ENCODE results near the gene ISM1. TPM values are rescaled to one million over a fixed set of nuclear protein-coding genes. Genes with fewer than 3 reads are reported as not detected.

ISM1 gene
- total and polyA plus RNA-seq, 10 donors, result 0.46 to 19.5 (median 10.6) TPM

DNA sequence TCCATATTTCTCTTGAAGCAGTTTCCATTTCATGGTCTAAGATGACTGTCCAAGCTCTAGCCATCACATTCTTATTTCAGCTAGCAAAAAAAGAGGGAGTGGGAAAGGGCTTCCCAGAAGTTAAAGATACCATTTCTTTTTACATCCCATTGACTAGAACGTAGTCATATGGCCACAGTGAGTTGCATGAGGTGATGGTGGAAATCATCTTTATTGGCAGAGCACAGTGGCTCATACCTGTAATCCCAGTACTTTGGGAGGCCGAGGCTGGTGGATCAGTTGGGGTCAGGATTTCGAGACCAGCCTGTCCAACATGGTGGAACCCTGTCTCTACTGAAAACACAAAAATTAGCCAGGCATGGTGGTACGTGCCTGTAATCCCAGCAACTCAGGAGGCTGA lies 99.6 kb downstream of the ISM1 start:
- intact Hi-C loops (cut with DNase I; ENCODE audit: low total_unique reads), result no loop called here
- H3K36me3 ChIP-seq, result no peaks in the 10 kb centered on the region
- 81 to 89% (median 85%) methylated on average over 4 of the region's 4 CpGs for WGBS, 5 donors

DNA sequence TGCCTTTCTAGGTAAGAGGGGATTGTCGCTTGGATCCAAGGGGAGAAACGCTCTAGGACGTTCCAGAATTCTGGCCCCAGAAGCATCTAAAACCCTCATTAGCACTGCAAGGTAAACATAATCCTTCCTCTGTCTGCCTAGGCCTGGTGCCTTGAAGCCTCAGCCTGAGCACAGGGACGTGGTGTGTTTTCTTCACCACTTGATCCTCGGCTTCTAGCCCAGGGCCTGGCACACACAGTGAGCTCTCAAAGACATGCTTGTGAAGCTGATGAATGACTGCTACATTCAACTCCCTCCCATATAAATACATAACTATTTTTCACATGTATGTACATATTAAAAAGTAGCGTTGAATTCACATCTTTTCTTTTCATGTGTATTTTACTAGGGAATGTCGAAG lies 100.3 kb downstream of the ISM1 start:
- Histone ChIP-seq H3K9me3 (peaks cover 0 to 22% (median 14%) of the 10 kb centered on the region in 8 donors), H3K27me3 (replicated peaks in 1 of 7) (peaks cover 0 to 8% (median 0%) of the 10 kb centered on the region in 7 donors), H3K4me1 (no peaks in the 10 kb centered on the region), H3K36me3 (no peaks in the 10 kb centered on the region), H3K4me3 (no peak overlapping the region), H3K27ac (no peak overlapping the region)
- intact Hi-C loops (cut with DNase I; ENCODE audit: low total_unique reads), result no loop called here
- WGBS, 5 donors, result 75 to 90% (median 88%) methylated on average over 6 to 7 of the region's 7 CpGs
- TF ChIP-seq, protein P1, sequence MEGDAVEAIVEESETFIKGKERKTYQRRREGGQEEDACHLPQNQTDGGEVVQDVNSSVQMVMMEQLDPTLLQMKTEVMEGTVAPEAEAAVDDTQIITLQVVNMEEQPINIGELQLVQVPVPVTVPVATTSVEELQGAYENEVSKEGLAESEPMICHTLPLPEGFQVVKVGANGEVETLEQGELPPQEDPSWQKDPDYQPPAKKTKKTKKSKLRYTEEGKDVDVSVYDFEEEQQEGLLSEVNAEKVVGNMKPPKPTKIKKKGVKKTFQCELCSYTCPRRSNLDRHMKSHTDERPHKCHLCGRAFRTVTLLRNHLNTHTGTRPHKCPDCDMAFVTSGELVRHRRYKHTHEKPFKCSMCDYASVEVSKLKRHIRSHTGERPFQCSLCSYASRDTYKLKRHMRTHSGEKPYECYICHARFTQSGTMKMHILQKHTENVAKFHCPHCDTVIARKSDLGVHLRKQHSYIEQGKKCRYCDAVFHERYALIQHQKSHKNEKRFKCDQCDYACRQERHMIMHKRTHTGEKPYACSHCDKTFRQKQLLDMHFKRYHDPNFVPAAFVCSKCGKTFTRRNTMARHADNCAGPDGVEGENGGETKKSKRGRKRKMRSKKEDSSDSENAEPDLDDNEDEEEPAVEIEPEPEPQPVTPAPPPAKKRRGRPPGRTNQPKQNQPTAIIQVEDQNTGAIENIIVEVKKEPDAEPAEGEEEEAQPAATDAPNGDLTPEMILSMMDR (IDR thresholded peaks at IDR 0.05 in 8 of 11, conservative IDR thresholded peaks at IDR 0.05 in 3 of 11), result no peak
- TF ChIP-seq POLR2AphosphoS5 (IDR thresholded peaks at IDR 0.05) (no peak), POLR2A (IDR thresholded peaks at IDR 0.05) (no peak)
- DNase-seq, result no peak

More for the DNA sequence above, 99.6 kb downstream of the ISM1 start:
- Histone ChIP-seq H3K27me3 (replicated peaks in 1 of 7) (peaks cover 0 to 8% (median 0%) of the 10 kb centered on the region in 7 donors), H3K27ac (no peak overlapping the region), H3K4me3 (no peak overlapping the region), H3K9me3 (peaks cover 0 to 24% (median 17%) of the 10 kb centered on the region in 8 donors), H3K4me1 (no peaks in the 10 kb centered on the region)
- no peak for DNase-seq
- TF ChIP-seq, protein P1 (IDR thresholded peaks at IDR 0.05 in 8 of 11, conservative IDR thresholded peaks at IDR 0.05 in 3 of 11), result no peak
- TF ChIP-seq POLR2AphosphoS5 (IDR thresholded peaks at IDR 0.05) (no peak), POLR2A (IDR thresholded peaks at IDR 0.05) (no peak)

DNA sequence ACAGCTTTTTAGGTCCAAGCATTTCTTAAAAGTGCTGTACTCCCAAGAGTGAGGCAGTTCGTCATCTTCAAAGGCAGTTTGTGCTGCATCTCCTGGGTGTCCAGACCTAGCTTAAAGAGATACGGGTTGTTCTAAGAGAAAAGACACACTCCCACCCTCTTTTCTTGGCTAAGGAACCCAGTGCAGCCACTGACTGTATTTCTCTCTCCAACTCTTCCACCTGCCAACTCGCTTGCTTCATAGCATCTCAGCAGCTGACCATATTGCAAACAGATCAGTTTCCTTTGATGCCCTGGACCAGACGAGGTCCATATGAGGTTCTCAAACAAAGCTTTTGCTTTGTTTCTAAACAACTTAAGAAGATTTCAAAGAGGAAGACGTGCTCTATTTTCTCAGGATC lies 101.1 kb downstream of the ISM1 start:
- no peak overlapping the region for H3K27ac ChIP-seq
- intact Hi-C loops (cut with DNase I; ENCODE audit: low total_unique reads), result no loop called here
- no peaks in the 10 kb centered on the region for H3K36me3 ChIP-seq
- H3K9me3 ChIP-seq, result peaks cover 0 to 14% (median 7%) of the 10 kb centered on the region in 8 donors
- no peak for DNase-seq
- H3K4me1 ChIP-seq, result no peaks in the 10 kb centered on the region
- H3K27me3 ChIP-seq (replicated peaks in 1 of 7), result peaks cover 0 to 8% (median 0%) of the 10 kb centered on the region in 7 donors
- H3K4me3 ChIP-seq, result no peak overlapping the region
- 48 to 72% (median 54%) methylated on average over 5 of the region's 5 CpGs for WGBS, 5 donors
- TF ChIP-seq POLR2A (IDR thresholded peaks at IDR 0.05) (no peak), POLR2AphosphoS5 (IDR thresholded peaks at IDR 0.05) (no peak)
- TF ChIP-seq, protein P1 (IDR thresholded peaks at IDR 0.05 in 8 of 11, conservative IDR thresholded peaks at IDR 0.05 in 3 of 11), result no peak

DNA sequence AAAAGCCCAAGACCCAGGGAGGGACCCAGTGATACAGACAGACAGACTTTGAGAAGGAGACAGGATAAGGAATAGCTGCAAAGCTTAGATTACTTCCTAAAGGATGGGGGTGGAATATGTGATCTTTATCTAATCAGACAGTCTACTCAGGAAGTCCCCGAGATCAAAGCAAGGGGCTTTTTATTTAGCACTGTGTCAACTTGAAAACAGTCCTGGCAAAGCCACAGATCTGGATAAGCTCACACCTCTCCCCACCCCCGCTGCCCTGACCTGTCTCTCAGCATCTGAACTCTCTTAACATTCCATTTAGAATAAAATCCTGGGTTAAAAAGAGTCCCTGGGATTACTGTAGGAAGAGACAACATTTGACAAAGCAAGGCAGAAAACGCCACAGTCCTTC lies 101.5 kb downstream of the ISM1 start:
- peaks cover 0 to 14% (median 3%) of the 10 kb centered on the region in 8 donors for H3K9me3 ChIP-seq
- 10 to 25% (median 22%) methylated on average over 3 of the region's 3 CpGs for WGBS, 5 donors
- H3K27ac ChIP-seq, result no peak overlapping the region
- DNase-seq, result no peak
- intact Hi-C loops (cut with DNase I; ENCODE audit: low total_unique reads), result no loop called here
- no peak overlapping the region for H3K4me3 ChIP-seq
- no peaks in the 10 kb centered on the region for H3K36me3 ChIP-seq
- TF ChIP-seq POLR2A (IDR thresholded peaks at IDR 0.05) (no peak), POLR2AphosphoS5 (IDR thresholded peaks at IDR 0.05) (no peak)
- TF ChIP-seq, protein P1 (IDR thresholded peaks at IDR 0.05 in 8 of 11, conservative IDR thresholded peaks at IDR 0.05 in 3 of 11), result no peak
- no peaks in the 10 kb centered on the region for H3K4me1 ChIP-seq
- peaks cover 0 to 8% (median 0%) of the 10 kb centered on the region in 7 donors for H3K27me3 ChIP-seq (replicated peaks in 1 of 7)
